OCI-LY3 (cell line): Measurements from ENCODE around the gene S1PR2.

Experiments used
- CTCF ChIP-seq: fragments of 200-600, 300-600 bp; sonication (generic); IDR thresholded peaks from 2 replicates; pipeline ENCODE4 v1.5.1; 2014; ENCODE audit warnings: antibody characterized with exemption, low read length, low read depth
- EZH2phosphoT487 ChIP-seq: fragments of 200-600 bp; shearing (Covaris generic); IDR thresholded peaks from 2 replicates; pipeline ENCODE4 v1.6.1; 2018; ENCODE audit warnings: antibody characterized with exemption, mixed run types, low read depth

GRCh38 chr19:10226021-10226375 lies 5.1 kb downstream of the S1PR2 start:
- TF ChIP-seq CTCF, result no peak
- TF ChIP-seq EZH2phosphoT487, result no peak
